SK-N-SH (cell line): ENCODE results near the gene LXN.

Source experiments
- ELF1 ChIP-seq: IDR thresholded peaks from 2 replicates; pipeline ENCODE4 v1.4.0; 2012
- EP300 ChIP-seq, 2 experiments: IDR thresholded peaks; 2 replicates each; pipeline versions ENCODE4 v1.4.0 to v1.6.1; 2012; ENCODE audit warnings: borderline replicate concordance in 1 of 2, low read depth in 1 of 2, low read length in 1 of 2
- EZH2phosphoT487 ChIP-seq: fragments of 200-600 bp; sonication (generic); IDR thresholded peaks from 2 replicates; pipeline ENCODE4 v1.6.1; 2017; ENCODE audit warnings: low read depth, mixed run types, mild to moderate bottlenecking, antibody characterized with exemption, moderate library complexity, borderline replicate concordance
- SIN3A ChIP-seq: IDR thresholded peaks from 2 replicates; pipeline ENCODE4 v1.6.1; 2012; ENCODE audit warnings: low read depth, mild to moderate bottlenecking, low read length, moderate library complexity, borderline replicate concordance
- SMC3 ChIP-seq: IDR thresholded peaks from 2 replicates; pipeline ENCODE4 v1.6.1; 2012; ENCODE audit warnings: low read depth, low read length, improper control_type of control experiment
- YY1 ChIP-seq: IDR thresholded peaks from 2 replicates; pipeline ENCODE4 v1.4.0; 2012; ENCODE audit warnings: low read depth, mild to moderate bottlenecking
- TF ChIP-seq, protein P1 (sequence below): fragments of 200-600 bp; sonication (generic); IDR thresholded peaks from 2 replicates; pipeline ENCODE4 v1.6.1; 2017; ENCODE audit warnings: antibody characterized with exemption, mild to moderate bottlenecking, moderate library complexity

DNA sequence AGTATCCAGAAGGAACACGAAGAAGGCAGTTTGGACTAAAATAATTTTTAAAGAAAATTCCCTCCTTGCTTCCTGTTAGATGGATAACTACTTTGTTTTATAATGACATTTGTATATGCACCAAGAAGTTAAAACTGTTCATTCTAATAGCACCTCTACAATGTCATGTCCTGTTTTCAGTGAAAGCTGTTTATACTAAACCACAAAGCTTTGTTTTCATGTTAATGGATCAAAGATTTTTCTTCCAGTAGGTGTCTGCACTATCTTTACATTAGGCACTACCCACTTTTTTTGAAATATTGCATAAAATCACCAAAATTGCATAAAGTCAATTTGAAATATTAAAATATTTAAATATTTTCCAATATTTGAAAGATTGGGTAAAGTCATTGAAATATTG lies 49.7 kb upstream of the LXN start:
- TF ChIP-seq, protein P1, sequence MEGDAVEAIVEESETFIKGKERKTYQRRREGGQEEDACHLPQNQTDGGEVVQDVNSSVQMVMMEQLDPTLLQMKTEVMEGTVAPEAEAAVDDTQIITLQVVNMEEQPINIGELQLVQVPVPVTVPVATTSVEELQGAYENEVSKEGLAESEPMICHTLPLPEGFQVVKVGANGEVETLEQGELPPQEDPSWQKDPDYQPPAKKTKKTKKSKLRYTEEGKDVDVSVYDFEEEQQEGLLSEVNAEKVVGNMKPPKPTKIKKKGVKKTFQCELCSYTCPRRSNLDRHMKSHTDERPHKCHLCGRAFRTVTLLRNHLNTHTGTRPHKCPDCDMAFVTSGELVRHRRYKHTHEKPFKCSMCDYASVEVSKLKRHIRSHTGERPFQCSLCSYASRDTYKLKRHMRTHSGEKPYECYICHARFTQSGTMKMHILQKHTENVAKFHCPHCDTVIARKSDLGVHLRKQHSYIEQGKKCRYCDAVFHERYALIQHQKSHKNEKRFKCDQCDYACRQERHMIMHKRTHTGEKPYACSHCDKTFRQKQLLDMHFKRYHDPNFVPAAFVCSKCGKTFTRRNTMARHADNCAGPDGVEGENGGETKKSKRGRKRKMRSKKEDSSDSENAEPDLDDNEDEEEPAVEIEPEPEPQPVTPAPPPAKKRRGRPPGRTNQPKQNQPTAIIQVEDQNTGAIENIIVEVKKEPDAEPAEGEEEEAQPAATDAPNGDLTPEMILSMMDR = no peak
- TF ChIP-seq EP300 (IDR thresholded peaks at IDR 0.05; ENCODE audit: borderline replicate concordance in 1 of 2, low read depth in 1 of 2, low read length in 1 of 2) (no peak), EZH2phosphoT487 (no peak), YY1 (no peak), SIN3A (no peak), SMC3 (no peak), ELF1 (no peak)
